Stomach (tissue), 9 donors: ENCODE measurements around the gene FYN. TPM values are rescaled to one million over a fixed set of nuclear protein-coding genes. Genes with fewer than 3 reads are reported as not detected.

Experiments used
- DNase-seq, 2 donors: peaks; one replicate each; pipeline versions ENCODE4 v3.0.0 to v3.0.0-alpha.2; 2013 to 2019
- H3K27ac ChIP-seq, 5 donors: fragments of 200-600 bp in 4 of 5; sonication (generic) in 4 of 5; one replicate each; pipeline ENCODE4 v1.5.1; 2013 to 2019; ENCODE audit warnings: mild to moderate bottlenecking in 1 of 5, moderate library complexity in 1 of 5
- H3K27me3 ChIP-seq, 3 donors: fragments of 200-600 bp; sonication (generic); one replicate each; pipeline ENCODE4 v1.5.1; 2017 to 2019; ENCODE audit warnings: mixed run types in 1 of 3
- H3K36me3 ChIP-seq, 4 donors: fragments of 200-600 bp; sonication (generic); 1 replicate in 3 of 4; 2 replicates in 1 of 4; pipeline ENCODE4 v1.5.1; 2016 to 2019
- H3K4me1 ChIP-seq, 4 donors: fragments of 200-600 bp; sonication (generic); one replicate each; pipeline ENCODE4 v1.5.1; 2016 to 2019
- H3K4me3 ChIP-seq, 4 donors: fragments of 200-600 bp; sonication (generic) in 3 of 4; one replicate each; pipeline ENCODE4 v1.5.1; 2016 to 2019; ENCODE audit warnings: mild to moderate bottlenecking in 1 of 4
- H3K9me3 ChIP-seq, 4 donors: fragments of 200-600 bp; sonication (generic); one replicate each; pipeline ENCODE4 v1.5.1; 2016 to 2019
- EP300 ChIP-seq: sonication (generic); formaldehyde crosslinking; IDR thresholded peaks from one replicate; pipeline ENCODE4 v1.6.1; 2017; ENCODE audit warnings: antibody characterized with exemption
- POLR2A ChIP-seq, 4 donors: fragments of 450-650 bp; IDR thresholded peaks; one replicate each; pipeline ENCODE4 v1.6.1; 2016; ENCODE audit warnings: antibody characterized with exemption in 4 of 4, control low read depth in 2 of 4, mild to moderate bottlenecking in 1 of 4, moderate library complexity in 1 of 4
- POLR2AphosphoS5 ChIP-seq, 3 donors: sonication (generic); formaldehyde crosslinking; IDR thresholded peaks; one replicate each; pipeline ENCODE4 v1.6.1; 2016; ENCODE audit warnings: antibody characterized with exemption in 3 of 3
- WGBS, 5 donors: extraction: QIAGEN DNeasy Blood & Tissue Kit in 3 of 5; methylation state at CpG; one replicate each; pipeline versions ENCODE4 v1.1.5 to v1.1.7; 2013 to 2018; 5-methylcytosine and 5-hydroxymethylcytosine counted together
- intact Hi-C: fragments of 100-400 bp; cut with DNase I; formaldehyde crosslinking; loops from one replicate; pipeline ENCODE4 v1.15.1; 2023; ENCODE audit warnings: low total_unique reads
- polyA plus RNA-seq, 3 donors: library from polyadenylated mRNA; stranded (reverse); fragments of 200-250 nt; gene quantifications; one replicate each; pipeline ENCODE4 v1.2.3, GENCODE V29; 2013
- total RNA-seq, 5 donors: library from RNA; depleted of rRNA; stranded (reverse); fragments of >200 nt; gene quantifications; one replicate each; pipeline versions ENCODE4 v1.1.0 to v1.2.3, GENCODE V29; 2014 to 2016
- TF ChIP-seq, protein P1 (sequence below), 7 experiments: fragments of 450-650 bp in 4 of 7; fragments of 200-600 bp in 3 of 7; sonication (generic) in 3 of 7; IDR thresholded peaks; one replicate each; pipeline ENCODE4 v1.5.1; 2016 to 2019; ENCODE audit warnings: antibody characterized with exemption in 7 of 7, control low read depth in 2 of 7, mild to moderate bottlenecking in 1 of 7
- donor health status: healthy with polysubstance abuse.
- donor health status: Bipolar disorder and iron deficiency.
- donor health status: healthy.

Gene FYN
- total and polyA plus RNA-seq, 8 donors, result 8.4 to 146 (median 37.1) TPM

DNA sequence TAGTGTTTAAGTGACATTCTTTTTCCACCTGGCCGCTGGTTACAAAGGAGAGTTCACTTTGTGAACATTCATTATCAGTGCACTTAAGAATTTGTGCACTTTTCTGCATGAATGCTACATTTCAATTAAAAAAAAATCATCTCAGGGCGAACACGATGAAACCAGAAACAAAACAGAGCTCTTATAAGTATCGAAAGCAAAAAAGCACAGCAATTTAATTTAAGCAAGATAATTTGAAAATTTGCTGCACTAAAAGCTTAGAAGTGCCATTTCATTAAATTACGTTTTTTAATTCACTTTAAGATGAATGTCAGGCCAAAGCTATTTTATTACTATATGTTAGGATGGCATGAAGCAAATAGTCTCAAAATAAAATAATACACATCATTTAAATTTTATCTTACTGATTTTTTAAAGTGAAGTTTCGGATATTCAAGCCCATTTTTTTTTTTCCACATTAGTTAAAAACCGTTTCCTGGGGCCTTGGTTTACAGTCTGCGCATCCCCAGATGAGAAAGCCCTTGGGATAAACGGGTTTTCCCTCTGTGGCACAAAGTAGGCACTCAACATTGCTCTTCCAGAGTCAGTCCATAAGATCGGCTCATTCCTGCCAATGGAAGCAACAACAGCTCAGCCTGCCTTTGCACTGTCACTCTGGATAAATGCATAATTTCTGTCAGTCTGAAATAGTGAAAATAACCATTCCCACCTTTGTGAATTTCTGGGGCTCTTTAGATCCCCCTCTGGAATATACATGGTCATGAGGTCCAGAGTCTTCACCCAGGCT lies 80.1 kb downstream of the FYN start:
- no peaks in the 10 kb centered on the region for H3K36me3 ChIP-seq

DNA sequence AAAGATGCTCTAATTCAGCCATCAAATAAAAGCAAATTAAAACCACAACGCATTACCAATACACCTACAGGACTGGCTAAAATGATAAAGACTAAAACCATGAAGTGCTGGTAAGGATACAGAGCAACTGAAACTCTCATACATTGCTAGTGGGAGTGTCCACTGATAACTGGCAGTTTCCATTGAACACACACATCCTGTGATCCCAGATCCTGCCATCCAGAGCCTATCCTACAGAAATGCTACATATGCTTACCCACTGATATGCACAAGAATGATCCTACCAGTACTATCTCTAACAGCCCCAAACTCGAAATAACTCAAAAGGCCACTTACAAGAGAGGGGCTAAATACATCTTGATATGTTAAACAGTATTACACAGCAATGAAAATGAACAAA lies 81.0 kb downstream of the FYN start:
- Histone ChIP-seq H3K36me3 (no peaks in the 10 kb centered on the region), H3K27ac (no peak overlapping the region), H3K4me1 (peaks cover 0 to 47% (median 16%) of the 10 kb centered on the region in 4 donors), H3K4me3 (peak overlapping the region in 2 of 4 donors; percentile 18 to 24), H3K27me3 (no peaks in the 10 kb centered on the region), H3K9me3 (no peaks in the 10 kb centered on the region)
- 85 to 93% (median 90%) methylated on average over 2 of the region's 2 CpGs for WGBS, 5 donors
- DNase-seq, result no peak
- intact Hi-C loops, result no loop called here
- TF ChIP-seq, protein P1, sequence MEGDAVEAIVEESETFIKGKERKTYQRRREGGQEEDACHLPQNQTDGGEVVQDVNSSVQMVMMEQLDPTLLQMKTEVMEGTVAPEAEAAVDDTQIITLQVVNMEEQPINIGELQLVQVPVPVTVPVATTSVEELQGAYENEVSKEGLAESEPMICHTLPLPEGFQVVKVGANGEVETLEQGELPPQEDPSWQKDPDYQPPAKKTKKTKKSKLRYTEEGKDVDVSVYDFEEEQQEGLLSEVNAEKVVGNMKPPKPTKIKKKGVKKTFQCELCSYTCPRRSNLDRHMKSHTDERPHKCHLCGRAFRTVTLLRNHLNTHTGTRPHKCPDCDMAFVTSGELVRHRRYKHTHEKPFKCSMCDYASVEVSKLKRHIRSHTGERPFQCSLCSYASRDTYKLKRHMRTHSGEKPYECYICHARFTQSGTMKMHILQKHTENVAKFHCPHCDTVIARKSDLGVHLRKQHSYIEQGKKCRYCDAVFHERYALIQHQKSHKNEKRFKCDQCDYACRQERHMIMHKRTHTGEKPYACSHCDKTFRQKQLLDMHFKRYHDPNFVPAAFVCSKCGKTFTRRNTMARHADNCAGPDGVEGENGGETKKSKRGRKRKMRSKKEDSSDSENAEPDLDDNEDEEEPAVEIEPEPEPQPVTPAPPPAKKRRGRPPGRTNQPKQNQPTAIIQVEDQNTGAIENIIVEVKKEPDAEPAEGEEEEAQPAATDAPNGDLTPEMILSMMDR (IDR thresholded peaks at IDR 0.05), result no peak
- TF ChIP-seq EP300, result no peak
- TF ChIP-seq POLR2AphosphoS5 (IDR thresholded peaks at IDR 0.05), result no peak
- TF ChIP-seq POLR2A (IDR thresholded peaks at IDR 0.05), result no peak

More for the DNA sequence above, 80.1 kb downstream of the FYN start:
- H3K4me1 ChIP-seq, result peaks cover 0 to 49% (median 19%) of the 10 kb centered on the region in 4 donors
- intact Hi-C loops, result no loop called here
- no peak for DNase-seq
- peak overlapping the region in 2 of 4 donors; percentile 18 to 24 for H3K4me3 ChIP-seq
- no peaks in the 10 kb centered on the region for H3K27me3 ChIP-seq
- WGBS, 5 donors, result 78 to 83% (median 80%) methylated on average over 10 of the region's 10 CpGs
- H3K27ac ChIP-seq, result peak overlapping the region in 4 of 5 donors; percentile 9 to 64 (median 22)
- H3K9me3 ChIP-seq, result no peaks in the 10 kb centered on the region
- TF ChIP-seq, protein P1 (IDR thresholded peaks at IDR 0.05), result no peak
- TF ChIP-seq POLR2A (IDR thresholded peaks at IDR 0.05) (no peak), EP300 (no peak), POLR2AphosphoS5 (IDR thresholded peaks at IDR 0.05) (no peak)

DNA sequence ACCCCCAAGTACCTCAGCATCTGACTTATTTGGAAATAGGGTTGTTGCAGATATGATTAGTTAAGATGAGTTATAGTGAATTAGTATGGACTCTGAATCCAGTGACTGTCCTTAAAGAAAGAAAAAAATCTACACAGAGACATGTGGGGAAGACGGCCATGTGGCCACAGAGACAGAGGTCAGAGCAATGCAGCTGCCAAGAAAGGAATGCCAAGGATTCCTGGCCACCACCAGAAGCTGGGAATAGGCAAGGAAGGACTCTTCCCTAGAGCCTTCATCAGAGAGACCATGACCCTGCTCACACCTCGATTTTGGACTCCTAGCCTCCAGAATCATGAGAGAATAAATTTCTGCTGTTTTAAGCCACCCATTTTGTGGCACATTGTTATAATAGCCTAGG lies 81.8 kb downstream of the FYN start:
- no peak for DNase-seq
- intact Hi-C loops, result no loop called here
- Histone ChIP-seq H3K27ac (peak overlapping the region in 1 of 5 donors; percentile 26), H3K4me1 (peaks cover 0 to 47% (median 16%) of the 10 kb centered on the region in 4 donors), H3K9me3 (no peaks in the 10 kb centered on the region), H3K4me3 (no peak overlapping the region), H3K36me3 (no peaks in the 10 kb centered on the region), H3K27me3 (no peaks in the 10 kb centered on the region)
- no peak for TF ChIP-seq EP300
- WGBS, 5 donors, result 38 to 57% (median 51%) methylated on average over 2 of the region's 2 CpGs

DNA sequence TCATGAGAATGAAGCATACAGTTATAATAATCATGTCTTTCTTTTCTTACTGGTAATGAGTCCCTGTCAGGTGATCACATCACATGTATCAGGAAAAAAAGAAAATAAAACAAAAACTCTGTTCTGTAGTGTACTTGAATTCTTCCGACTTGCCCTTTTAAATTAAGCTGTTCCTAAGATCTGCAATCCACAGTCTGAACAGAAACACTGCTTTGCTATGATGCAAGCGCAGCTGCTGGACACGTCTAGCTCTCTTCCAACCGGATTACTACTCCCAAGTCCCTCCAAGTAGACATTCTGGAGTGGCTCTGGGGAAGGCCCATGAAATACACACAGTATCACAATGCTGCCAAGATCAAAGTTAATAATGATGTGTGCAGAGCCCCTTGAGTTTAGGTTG lies 83.7 kb downstream of the FYN start:
- peak overlapping the region in 1 of 5 donors; percentile 10 for H3K27ac ChIP-seq
- H3K9me3 ChIP-seq, result no peaks in the 10 kb centered on the region
- 49 to 75% (median 69%) methylated on average over 4 of the region's 4 CpGs for WGBS, 5 donors
- H3K4me3 ChIP-seq, result no peak overlapping the region
- H3K4me1 ChIP-seq, result peaks cover 8 to 45% (median 17%) of the 10 kb centered on the region in 4 donors
- H3K27me3 ChIP-seq, result no peaks in the 10 kb centered on the region
- H3K36me3 ChIP-seq, result no peaks in the 10 kb centered on the region
- DNase-seq, result peak in 1 of 2 donors; percentile 56
- intact Hi-C loops, result no loop called here
- TF ChIP-seq EP300 (no peak), POLR2AphosphoS5 (IDR thresholded peaks at IDR 0.05) (no peak), POLR2A (IDR thresholded peaks at IDR 0.05) (no peak)
- TF ChIP-seq, protein P1 (IDR thresholded peaks at IDR 0.05), result no peak
